Measurements from ENCODE around the gene RUBCNL. TPM values are rescaled to one million over a fixed set of nuclear protein-coding genes. Genes with fewer than 3 reads are reported as not detected.

The RUBCNL gene
- total and polyA plus RNA-seq, 2 experiments from 2014 or later, result 4.2 to 5.9 TPM

DNA sequence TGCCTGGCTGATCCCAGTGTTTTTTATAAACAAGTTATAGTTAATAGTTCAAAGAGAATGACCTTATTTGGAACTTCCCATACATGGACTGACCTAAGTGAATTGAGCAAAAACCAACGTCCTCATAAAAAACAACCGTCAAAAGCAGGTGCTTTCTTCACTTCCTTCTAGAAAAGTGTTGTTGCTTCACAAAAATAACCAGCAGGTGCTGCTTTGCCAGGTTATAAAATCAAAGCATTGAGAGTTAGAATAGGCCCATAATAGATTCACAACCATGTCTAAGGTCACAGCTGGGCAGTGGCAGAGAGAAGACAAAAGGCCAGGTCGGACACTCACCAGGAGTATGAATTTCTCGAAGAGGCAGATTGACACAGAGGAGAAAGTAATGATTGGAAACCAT lies 9.5 kb downstream of the RUBCNL start (continued):
- TF ChIP-seq, protein P1, sequence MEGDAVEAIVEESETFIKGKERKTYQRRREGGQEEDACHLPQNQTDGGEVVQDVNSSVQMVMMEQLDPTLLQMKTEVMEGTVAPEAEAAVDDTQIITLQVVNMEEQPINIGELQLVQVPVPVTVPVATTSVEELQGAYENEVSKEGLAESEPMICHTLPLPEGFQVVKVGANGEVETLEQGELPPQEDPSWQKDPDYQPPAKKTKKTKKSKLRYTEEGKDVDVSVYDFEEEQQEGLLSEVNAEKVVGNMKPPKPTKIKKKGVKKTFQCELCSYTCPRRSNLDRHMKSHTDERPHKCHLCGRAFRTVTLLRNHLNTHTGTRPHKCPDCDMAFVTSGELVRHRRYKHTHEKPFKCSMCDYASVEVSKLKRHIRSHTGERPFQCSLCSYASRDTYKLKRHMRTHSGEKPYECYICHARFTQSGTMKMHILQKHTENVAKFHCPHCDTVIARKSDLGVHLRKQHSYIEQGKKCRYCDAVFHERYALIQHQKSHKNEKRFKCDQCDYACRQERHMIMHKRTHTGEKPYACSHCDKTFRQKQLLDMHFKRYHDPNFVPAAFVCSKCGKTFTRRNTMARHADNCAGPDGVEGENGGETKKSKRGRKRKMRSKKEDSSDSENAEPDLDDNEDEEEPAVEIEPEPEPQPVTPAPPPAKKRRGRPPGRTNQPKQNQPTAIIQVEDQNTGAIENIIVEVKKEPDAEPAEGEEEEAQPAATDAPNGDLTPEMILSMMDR (conservative IDR thresholded peaks at IDR 0.05; ENCODE audit: low read depth in 2 of 2), result no peak
- TF ChIP-seq JUNB (IDR thresholded peaks at IDR 0.05; ENCODE audit: unreplicated experiment) (no peak), STAT1 (IDR thresholded peaks at IDR 0.05; ENCODE audit: unreplicated experiment) (no peak), CREB1 (CRISPR knock-in tag; IDR thresholded peaks at IDR 0.05; ENCODE audit: low read depth) (no peak), EZH2 (IDR thresholded peaks at IDR 0.05; ENCODE audit: low read depth, unreplicated experiment) (no peak), NANOG (IDR thresholded peaks at IDR 0.05; ENCODE audit: borderline replicate concordance) (no peak), POLR2AphosphoS5 (IDR thresholded peaks at IDR 0.05; ENCODE audit: low read depth) (no peak), ZNF114 (CRISPR knock-in tag; IDR thresholded peaks at IDR 0.05) (no peak), EZH2phosphoT487 (IDR thresholded peaks at IDR 0.05; ENCODE audit: unreplicated experiment) (no peak)
- TF ChIP-seq, protein P2, sequence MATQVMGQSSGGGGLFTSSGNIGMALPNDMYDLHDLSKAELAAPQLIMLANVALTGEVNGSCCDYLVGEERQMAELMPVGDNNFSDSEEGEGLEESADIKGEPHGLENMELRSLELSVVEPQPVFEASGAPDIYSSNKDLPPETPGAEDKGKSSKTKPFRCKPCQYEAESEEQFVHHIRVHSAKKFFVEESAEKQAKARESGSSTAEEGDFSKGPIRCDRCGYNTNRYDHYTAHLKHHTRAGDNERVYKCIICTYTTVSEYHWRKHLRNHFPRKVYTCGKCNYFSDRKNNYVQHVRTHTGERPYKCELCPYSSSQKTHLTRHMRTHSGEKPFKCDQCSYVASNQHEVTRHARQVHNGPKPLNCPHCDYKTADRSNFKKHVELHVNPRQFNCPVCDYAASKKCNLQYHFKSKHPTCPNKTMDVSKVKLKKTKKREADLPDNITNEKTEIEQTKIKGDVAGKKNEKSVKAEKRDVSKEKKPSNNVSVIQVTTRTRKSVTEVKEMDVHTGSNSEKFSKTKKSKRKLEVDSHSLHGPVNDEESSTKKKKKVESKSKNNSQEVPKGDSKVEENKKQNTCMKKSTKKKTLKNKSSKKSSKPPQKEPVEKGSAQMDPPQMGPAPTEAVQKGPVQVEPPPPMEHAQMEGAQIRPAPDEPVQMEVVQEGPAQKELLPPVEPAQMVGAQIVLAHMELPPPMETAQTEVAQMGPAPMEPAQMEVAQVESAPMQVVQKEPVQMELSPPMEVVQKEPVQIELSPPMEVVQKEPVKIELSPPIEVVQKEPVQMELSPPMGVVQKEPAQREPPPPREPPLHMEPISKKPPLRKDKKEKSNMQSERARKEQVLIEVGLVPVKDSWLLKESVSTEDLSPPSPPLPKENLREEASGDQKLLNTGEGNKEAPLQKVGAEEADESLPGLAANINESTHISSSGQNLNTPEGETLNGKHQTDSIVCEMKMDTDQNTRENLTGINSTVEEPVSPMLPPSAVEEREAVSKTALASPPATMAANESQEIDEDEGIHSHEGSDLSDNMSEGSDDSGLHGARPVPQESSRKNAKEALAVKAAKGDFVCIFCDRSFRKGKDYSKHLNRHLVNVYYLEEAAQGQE (IDR thresholded peaks at IDR 0.05; ENCODE audit: unreplicated experiment), result no peak

DNA sequence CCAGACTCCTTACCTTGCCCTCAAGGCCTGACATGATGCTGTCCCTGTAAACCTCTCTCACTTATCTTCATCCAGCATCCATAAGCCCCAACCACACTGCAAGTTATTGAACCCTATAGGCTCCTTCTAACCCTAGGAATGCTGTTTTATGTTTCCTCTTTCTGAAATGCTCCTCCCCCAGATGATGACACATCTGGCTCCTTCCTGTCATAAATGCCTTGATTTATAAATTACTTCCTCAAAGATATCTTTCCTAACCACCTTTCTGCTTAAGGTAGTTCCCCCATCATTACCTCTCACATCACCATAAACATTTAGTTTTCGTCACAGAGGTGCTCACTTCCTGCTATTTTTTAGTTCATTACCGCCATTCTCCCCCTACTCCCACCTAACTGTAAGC lies 12.3 kb downstream of the RUBCNL start:
- H3K27ac Mint-ChIP-seq, result no peak overlapping the region
- Histone ChIP-seq H3K27ac (ENCODE audit: low read depth) (no peak overlapping the region), H3K4me3 (no peak overlapping the region), H3K9me2 (ENCODE audit: insufficient read depth) (no peaks in the 10 kb centered on the region), H3K27me3 (ENCODE audit: insufficient read depth) (no peaks in the 10 kb centered on the region), H4K20me1 (replicated peaks; ENCODE audit: insufficient read depth) (no peaks in the 10 kb centered on the region), H3K36me3 (ENCODE audit: insufficient read depth) (no peaks in the 10 kb centered on the region), H3F3A (replicated peaks; ENCODE audit: low read depth) (no peaks in the 10 kb centered on the region), H3K79me2 (replicated peaks; ENCODE audit: insufficient read depth) (no peaks in the 10 kb centered on the region), H3K4me1 (ENCODE audit: insufficient read depth) (no peaks in the 10 kb centered on the region), H3K4me2 (no peak overlapping the region), H2AFZ (no peak overlapping the region)
- no peak overlapping the region for H3K4me3 Mint-ChIP-seq
- DNase-seq (ENCODE audit: low spot score) (no peak), ATAC-seq (no peak)
- peaks cover 2% of the 10 kb centered on the region for H3K27me3 Mint-ChIP-seq (ENCODE audit: insufficient read depth, low read depth, poor library complexity)
- H3K4me1 Mint-ChIP-seq, result no peaks in the 10 kb centered on the region
- TF ChIP-seq ZNF114 (CRISPR knock-in tag; IDR thresholded peaks at IDR 0.05) (no peak), JUNB (IDR thresholded peaks at IDR 0.05; ENCODE audit: unreplicated experiment) (no peak)
- H3K9me3 Mint-ChIP-seq, result no peaks in the 10 kb centered on the region
- no peaks in the 10 kb centered on the region for H3K36me3 Mint-ChIP-seq (ENCODE audit: low read depth)
